Stimulated activated CD8-positive, alpha-beta memory T cell treated with anti-CD3 and anti-CD28 coated beads, Interleukin-7, amount 100 ng/mL, for 24 hours (primary cell): Measurements from ENCODE around the gene GPX5.
"Not testable (repeated sequence)": the region's sequence is repeated elsewhere in the genome, so short reads cannot be mapped to it uniquely, and the experiment has no call there.

Source experiments
- DNase-seq: peaks from one replicate; pipeline ENCODE4 v3.0.0-alpha.2; 2020; ENCODE audit warnings: low read depth

Gene GPX5

GRCh38 chr6:28512387-28512786 lies 13.3 kb upstream of the GPX5 start:
- not testable (repeated sequence) for DNase-seq

GRCh38 chr6:28515676-28516075 lies 10.0 kb upstream of the GPX5 start, which contains the start of gene GPX6:
Gene GPX6, minus strand, starts transcription at chr6:28515793. Its CDS starts 50 bp downstream, at chr6:28515743.
- no peak for DNase-seq

- no peak for DNase-seq
Measured at GRCh38 chr6:28517964-28518363, 7.7 kb upstream of the GPX5 start.

GRCh38 chr6:28522594-28523240 lies 3.0 kb upstream of the GPX5 start:
- no peak for DNase-seq

GRCh38 chr6:28523241-28523622 lies 2.4 kb upstream of the GPX5 start:
- DNase-seq: no peak

- DNase-seq: no peak
Measured at GRCh38 chr6:28530777-28531176, 5.1 kb downstream of the GPX5 start.

- DNase-seq: no peak
Measured at GRCh38 chr6:28531479-28532128, 5.9 kb downstream of the GPX5 start.

GRCh38 chr6:28534306-28534705 lies 8.6 kb downstream of the GPX5 start:
- DNase-seq: no peak

GRCh38 chr6:28534875-28535274 lies 9.2 kb downstream of the GPX5 start:
- DNase-seq: no peak

- DNase-seq: no peak
Measured at GRCh38 chr6:28537065-28537464, 11.4 kb downstream of the GPX5 start.

- DNase-seq: no peak
Measured at GRCh38 chr6:28537509-28538140, 11.9 kb downstream of the GPX5 start.

GRCh38 chr6:28541996-28542395 lies 16.3 kb downstream of the GPX5 start:
- DNase-seq: no peak

- DNase-seq: no peak
Measured at GRCh38 chr6:28542440-28543296, 17.0 kb downstream of the GPX5 start.

GRCh38 chr6:28543651-28544610 lies 18.2 kb downstream of the GPX5 start:
- no peak for DNase-seq

- DNase-seq: no peak
Measured at GRCh38 chr6:28545955-28546354, 20.3 kb downstream of the GPX5 start.

- not testable (repeated sequence) for DNase-seq
Measured at GRCh38 chr6:28547003-28547402, 21.3 kb downstream of the GPX5 start.

- DNase-seq: no peak
Measured at GRCh38 chr6:28551891-28552666, 26.4 kb downstream of the GPX5 start.

- DNase-seq: no peak
Measured at GRCh38 chr6:28553384-28553985, 27.8 kb downstream of the GPX5 start.

- DNase-seq: no peak
Measured at GRCh38 chr6:28553986-28554881, 28.6 kb downstream of the GPX5 start.
